GM12872 (cell line): Measurements from ENCODE around the gene USH2A.

Experiments
- TF ChIP-seq, protein P1 (sequence below): IDR thresholded peaks from 3 replicates; pipeline ENCODE4 v1.5.1; 2011; ENCODE audit warnings: low read depth, mild to moderate bottlenecking, low read length, moderate library complexity; ENCODE audit not compliant: insufficient read depth

The USH2A gene

DNA sequence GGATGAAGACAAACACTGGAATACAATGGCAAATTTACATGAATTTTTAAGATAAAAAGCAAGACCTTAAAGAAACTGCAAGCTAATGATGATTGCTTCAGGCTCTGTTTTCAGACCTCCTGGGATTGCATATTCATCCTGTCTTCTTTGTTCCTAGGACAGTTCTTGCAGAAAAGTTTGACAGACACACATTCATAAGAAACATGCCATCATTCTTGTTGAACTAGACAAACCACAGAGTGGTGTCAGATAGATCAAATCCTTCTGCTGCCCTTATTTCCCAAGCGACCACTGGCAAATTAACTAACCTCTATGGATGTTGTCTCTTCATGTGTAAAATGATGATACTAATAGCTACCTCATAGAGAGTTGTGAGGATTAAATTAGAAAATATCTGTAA, 674.8 kb downstream of the USH2A start:
- TF ChIP-seq, protein P1, sequence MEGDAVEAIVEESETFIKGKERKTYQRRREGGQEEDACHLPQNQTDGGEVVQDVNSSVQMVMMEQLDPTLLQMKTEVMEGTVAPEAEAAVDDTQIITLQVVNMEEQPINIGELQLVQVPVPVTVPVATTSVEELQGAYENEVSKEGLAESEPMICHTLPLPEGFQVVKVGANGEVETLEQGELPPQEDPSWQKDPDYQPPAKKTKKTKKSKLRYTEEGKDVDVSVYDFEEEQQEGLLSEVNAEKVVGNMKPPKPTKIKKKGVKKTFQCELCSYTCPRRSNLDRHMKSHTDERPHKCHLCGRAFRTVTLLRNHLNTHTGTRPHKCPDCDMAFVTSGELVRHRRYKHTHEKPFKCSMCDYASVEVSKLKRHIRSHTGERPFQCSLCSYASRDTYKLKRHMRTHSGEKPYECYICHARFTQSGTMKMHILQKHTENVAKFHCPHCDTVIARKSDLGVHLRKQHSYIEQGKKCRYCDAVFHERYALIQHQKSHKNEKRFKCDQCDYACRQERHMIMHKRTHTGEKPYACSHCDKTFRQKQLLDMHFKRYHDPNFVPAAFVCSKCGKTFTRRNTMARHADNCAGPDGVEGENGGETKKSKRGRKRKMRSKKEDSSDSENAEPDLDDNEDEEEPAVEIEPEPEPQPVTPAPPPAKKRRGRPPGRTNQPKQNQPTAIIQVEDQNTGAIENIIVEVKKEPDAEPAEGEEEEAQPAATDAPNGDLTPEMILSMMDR = no peak

DNA sequence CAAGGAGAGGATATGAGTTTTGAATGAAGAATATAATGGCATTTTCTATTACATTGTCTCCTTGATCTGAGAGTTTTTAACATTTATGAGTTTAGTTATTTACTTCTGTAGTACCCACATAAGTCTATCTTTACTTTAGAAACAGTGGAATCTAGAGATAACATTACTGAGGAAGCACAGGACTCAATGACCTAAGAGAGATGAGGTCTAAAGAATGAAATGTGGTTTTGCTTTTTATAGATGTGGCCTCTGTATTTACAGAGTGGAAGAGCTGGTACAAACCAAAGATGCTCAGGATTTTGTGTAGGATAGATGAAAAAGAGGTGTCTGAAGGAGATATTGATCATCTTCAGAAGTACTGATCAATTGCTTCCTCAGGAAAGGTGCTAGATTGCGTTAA, 678.8 kb downstream of the USH2A start:
- TF ChIP-seq, protein P1 = no peak

DNA sequence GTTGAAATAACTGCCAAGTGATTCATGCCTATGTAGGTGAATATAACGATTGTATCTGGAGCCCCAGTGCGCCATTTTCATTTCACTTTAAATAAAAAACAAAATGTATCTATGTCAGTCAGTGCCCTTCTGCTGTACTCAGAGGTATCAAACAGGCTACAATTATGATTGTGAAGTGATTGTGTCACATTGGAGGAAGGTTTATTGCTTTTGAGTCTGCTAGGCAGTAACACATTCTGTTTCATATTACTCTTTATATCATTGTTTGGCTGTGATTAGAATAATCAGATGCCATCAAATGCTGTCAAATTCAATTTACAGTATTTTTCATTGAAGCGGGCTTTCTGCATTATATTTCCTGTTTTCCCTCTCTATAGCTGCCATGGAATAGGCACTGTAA, 684.2 kb downstream of the USH2A start:
- TF ChIP-seq, protein P1 = no peak

DNA sequence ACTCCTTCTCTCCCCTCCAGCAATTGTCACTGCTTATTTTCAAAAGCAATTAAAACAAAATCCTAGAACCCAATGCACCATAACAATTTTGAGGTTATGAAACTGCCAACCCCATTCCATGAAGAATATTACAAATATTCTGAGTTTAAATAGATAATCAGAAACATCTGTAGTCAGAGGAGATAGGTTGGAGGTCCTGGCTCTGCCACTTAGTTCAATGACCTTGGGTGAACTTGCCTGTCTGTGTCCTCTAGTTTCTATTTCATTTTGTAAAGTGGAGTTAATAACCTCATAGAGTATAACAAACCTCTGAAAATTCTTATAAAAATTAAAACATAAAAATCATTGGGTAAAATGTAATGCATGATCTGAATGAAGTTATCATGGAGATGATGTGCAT, 691.5 kb downstream of the USH2A start:
- TF ChIP-seq, protein P1 = no peak

DNA sequence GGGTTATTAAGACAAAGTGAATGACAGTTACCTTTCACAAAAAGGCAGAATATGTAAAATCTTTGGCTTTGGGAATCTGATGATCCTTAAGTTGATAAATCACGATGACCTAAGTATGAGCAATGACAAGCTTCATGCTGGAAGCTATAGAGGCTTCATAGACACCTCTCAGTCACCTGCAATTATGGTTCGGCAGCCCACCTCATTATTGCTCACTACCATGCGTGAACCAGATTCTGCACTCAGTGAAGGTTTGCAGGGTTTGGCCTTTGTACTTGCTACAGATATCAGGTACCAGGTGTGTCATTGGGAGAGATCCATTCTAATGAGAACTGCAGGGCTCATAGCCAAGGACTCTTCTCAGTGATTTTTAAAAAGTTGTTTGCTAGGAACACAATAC, 692.6 kb downstream of the USH2A start:
- TF ChIP-seq, protein P1 = no peak

DNA sequence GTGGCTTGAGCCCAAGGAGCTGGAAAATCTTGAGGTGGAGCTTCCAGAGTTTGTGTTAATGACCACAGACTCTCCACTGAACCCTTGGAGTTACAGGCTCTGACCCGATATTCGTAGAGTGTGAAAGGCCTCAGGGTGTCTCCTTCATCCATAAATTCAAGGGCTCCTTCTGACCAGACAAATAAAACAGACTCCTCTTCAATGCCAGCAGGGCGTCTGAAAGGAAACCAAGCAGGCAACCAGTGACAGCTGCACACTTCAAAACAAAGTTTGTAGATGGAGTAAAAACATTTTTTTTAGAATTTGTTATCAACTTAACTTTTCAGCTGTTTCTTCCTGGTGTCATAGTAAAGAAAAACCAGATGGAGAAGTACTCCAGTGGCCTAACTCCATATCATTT, 695.1 kb downstream of the USH2A start:
- TF ChIP-seq, protein P1 = no peak

DNA sequence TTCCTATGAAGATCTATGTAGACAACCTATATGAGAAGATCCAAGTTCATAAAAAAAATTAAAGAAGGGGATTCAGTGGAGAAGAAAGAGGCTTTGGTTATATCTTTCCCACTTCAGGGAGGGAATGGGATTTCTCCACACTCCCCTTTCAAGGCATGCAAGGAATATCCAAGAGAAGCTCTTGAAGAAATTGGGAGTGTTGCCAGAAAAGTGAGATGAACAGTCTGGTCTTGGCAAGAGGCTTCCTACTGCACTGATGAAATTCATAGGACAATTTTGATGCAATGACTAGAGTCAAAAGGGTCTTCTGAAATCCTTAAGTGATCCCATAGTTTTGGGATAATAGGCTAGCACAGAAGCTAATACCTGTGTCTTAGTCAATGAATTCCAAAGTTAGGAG, 703.1 kb downstream of the USH2A start:
- TF ChIP-seq, protein P1 = no peak

DNA sequence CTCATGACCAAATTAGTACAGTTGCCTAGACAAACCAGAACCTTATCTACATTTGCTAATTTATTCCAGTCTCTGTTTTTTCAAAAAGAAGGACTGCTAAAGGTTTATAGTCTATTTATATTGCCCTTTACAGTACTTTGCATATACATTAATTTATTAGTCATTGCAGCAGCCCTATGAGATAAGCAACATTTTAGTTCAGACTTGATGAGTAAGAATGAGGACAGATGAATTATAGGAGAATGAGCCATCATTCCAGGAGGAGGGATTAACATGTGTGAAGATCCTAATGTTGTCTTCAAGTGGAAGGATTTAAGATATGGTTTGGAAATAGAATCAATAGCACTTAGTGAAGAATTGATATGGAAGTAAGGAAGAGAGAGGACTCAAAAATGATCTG, 703.7 kb downstream of the USH2A start:
- TF ChIP-seq, protein P1 = no peak
